ENCODE results near the gene KRTAP5-1.

Gene KRTAP5-1

GRCh38 chr11:1566381-1567051 is 18.6 kb downstream of the KRTAP5-1 start:
- H3K27me3 ChIP-seq: peaks cover 38 to 77% (median 66%) of the 10 kb centered on the region in 11 experiments
- H3K4me2 ChIP-seq: no peak overlapping the region
- peaks cover 0 to 28% (median 0%) of the 10 kb centered on the region in 11 experiments; a peak in 3 of 22 replicates for H3K36me3 ChIP-seq
- H4K20me1 ChIP-seq: peaks cover 48 to 100% (median 92%) of the 10 kb centered on the region in 11 experiments
- peaks cover 13 to 49% (median 30%) of the 10 kb centered on the region in 10 experiments; a peak in 19 of 20 replicates for H3K4me1 ChIP-seq
- TF ChIP-seq Cebpa-rat (IDR thresholded peaks at IDR 0.05): no peak
- no peak overlapping the region for H3K4me3 ChIP-seq
- H3K27ac ChIP-seq: no peak overlapping the region
- no peaks in the 10 kb centered on the region for H3K9me3 ChIP-seq (replicated peaks in 1 of 11)
- H3K9ac ChIP-seq: no peak overlapping the region

GRCh38 chr11:1565904-1566247 is 19.2 kb downstream of the KRTAP5-1 start:
- no peak for TF ChIP-seq Cebpa-rat (IDR thresholded peaks at IDR 0.05)
- Histone ChIP-seq H3K27me3 (peaks cover 32 to 71% (median 59%) of the 10 kb centered on the region in 11 experiments), H3K36me3 (peaks cover 0 to 30% (median 0%) of the 10 kb centered on the region in 11 experiments; a peak in 3 of 22 replicates), H3K4me1 (peaks cover 6 to 43% (median 24%) of the 10 kb centered on the region in 10 experiments; a peak in 18 of 20 replicates), H3K9ac (no peak overlapping the region), H4K20me1 (peaks cover 48 to 100% (median 94%) of the 10 kb centered on the region in 11 experiments), H3K4me2 (no peak overlapping the region), H3K9me3 (replicated peaks in 1 of 11) (no peaks in the 10 kb centered on the region), H3K4me3 (no peak overlapping the region), H3K27ac (no peak overlapping the region)

- peaks cover under 1 to 37% (median 19%) of the 10 kb centered on the region in 10 experiments; a peak in 12 of 20 replicates for H3K4me1 ChIP-seq
- TF ChIP-seq Cebpa-rat (IDR thresholded peaks at IDR 0.05): no peak
These were observed 19.7 kb downstream of the KRTAP5-1 start for GRCh38 chr11:1565173-1565903.

GRCh38 chr11:1564535-1565172 is 20.4 kb downstream of the KRTAP5-1 start:
- Histone ChIP-seq H3K4me2 (peak overlapping the region in 5 of 11 experiments; percentile 4 to 43 (median 38); a peak in 7 of 22 replicates), H3K9me3 (replicated peaks in 1 of 11) (no peaks in the 10 kb centered on the region), H3K27ac (no peak overlapping the region), H3K4me1 (peaks cover 0 to 31% (median 15%) of the 10 kb centered on the region in 10 experiments; a peak in 10 of 20 replicates), H3K27me3 (peaks cover 20 to 60% (median 47%) of the 10 kb centered on the region in 11 experiments; a peak in 21 of 22 replicates), H3K36me3 (peaks cover 0 to 39% (median 0%) of the 10 kb centered on the region in 11 experiments; a peak in 3 of 22 replicates), H4K20me1 (peaks cover 38 to 100% (median 94%) of the 10 kb centered on the region in 11 experiments), H3K4me3 (no peak overlapping the region), H3K9ac (0 out of 22 replicates have a peak overlapping the region, but pooled peaks of 1 of the 11 experiments have one; percentile 11)
- TF ChIP-seq Cebpa-rat (IDR thresholded peaks at IDR 0.05): no peak

More at GRCh38 chr11:1565173-1565903, 19.7 kb downstream of the KRTAP5-1 start:
- Histone ChIP-seq H3K4me3 (no peak overlapping the region), H3K9ac (0 out of 22 replicates have a peak overlapping the region, but pooled peaks of 1 of the 11 experiments have one; percentile 11), H3K36me3 (peaks cover 0 to 35% (median 0%) of the 10 kb centered on the region in 11 experiments; a peak in 3 of 22 replicates), H3K27ac (no peak overlapping the region), H4K20me1 (peaks cover 44 to 100% (median 94%) of the 10 kb centered on the region in 11 experiments), H3K27me3 (peaks cover 26 to 66% (median 54%) of the 10 kb centered on the region in 11 experiments; a peak in 21 of 22 replicates), H3K9me3 (replicated peaks in 1 of 11) (no peaks in the 10 kb centered on the region), H3K4me2 (peak overlapping the region in 2 of 11 experiments; percentile 4 to 38; a peak in 3 of 22 replicates)

- Histone ChIP-seq H3K27me3 (peaks cover 13 to 60% (median 40%) of the 10 kb centered on the region in 11 experiments; a peak in 21 of 22 replicates), H4K20me1 (peaks cover 36 to 100% (median 94%) of the 10 kb centered on the region in 11 experiments), H3K9me3 (replicated peaks in 1 of 11) (no peaks in the 10 kb centered on the region), H3K27ac (no peak overlapping the region), H3K4me3 (no peak overlapping the region), H3K36me3 (peaks cover 0 to 44% (median 0%) of the 10 kb centered on the region in 11 experiments; a peak in 3 of 22 replicates), H3K4me2 (peak overlapping the region in 6 of 11 experiments; percentile 3 to 43 (median 5); a peak in 3 of 22 replicates), H3K9ac (0 out of 22 replicates have a peak overlapping the region, but pooled peaks of 1 of the 11 experiments have one; percentile 11), H3K4me1 (peaks cover 0 to 23% (median 12%) of the 10 kb centered on the region in 10 experiments; a peak in 10 of 20 replicates)
- TF ChIP-seq Cebpa-rat (IDR thresholded peaks at IDR 0.05): no peak
These were observed 21.2 kb downstream of the KRTAP5-1 start for GRCh38 chr11:1563697-1564534.

- Histone ChIP-seq H3K27me3 (peaks cover 13 to 58% (median 36%) of the 10 kb centered on the region in 11 experiments; a peak in 21 of 22 replicates), H3K4me1 (peaks cover 0 to 17% (median 10%) of the 10 kb centered on the region in 10 experiments; a peak in 10 of 20 replicates), H3K27ac (no peak overlapping the region), H3K4me2 (peak overlapping the region in 2 of 11 experiments; percentile 25 to 34; a peak in 2 of 22 replicates), H3K9me3 (replicated peaks in 1 of 11) (no peaks in the 10 kb centered on the region), H4K20me1 (peaks cover 36 to 100% (median 90%) of the 10 kb centered on the region in 11 experiments), H3K36me3 (peaks cover 0 to 49% (median 0%) of the 10 kb centered on the region in 11 experiments; a peak in 3 of 22 replicates), H3K9ac (no peak overlapping the region), H3K4me3 (no peak overlapping the region)
- no peak for TF ChIP-seq Cebpa-rat (IDR thresholded peaks at IDR 0.05)
These were observed 21.9 kb downstream of the KRTAP5-1 start for GRCh38 chr11:1563149-1563638.

GRCh38 chr11:1562469-1563148 is 22.5 kb downstream of the KRTAP5-1 start:
- Histone ChIP-seq H3K27me3 (peaks cover 13 to 56% (median 36%) of the 10 kb centered on the region in 11 experiments; a peak in 21 of 22 replicates), H3K4me3 (no peak overlapping the region), H3K4me1 (peaks cover 0 to 17% (median 9%) of the 10 kb centered on the region in 10 experiments; a peak in 9 of 20 replicates), H3K27ac (no peak overlapping the region), H3K9ac (no peak overlapping the region), H3K36me3 (peaks cover 0 to 52% (median 0%) of the 10 kb centered on the region in 11 experiments; a peak in 5 of 22 replicates), H3K9me3 (replicated peaks in 1 of 11) (no peaks in the 10 kb centered on the region), H4K20me1 (peaks cover 31 to 95% (median 84%) of the 10 kb centered on the region in 11 experiments; a peak in 21 of 22 replicates), H3K4me2 (no peak overlapping the region)
- TF ChIP-seq Cebpa-rat (IDR thresholded peaks at IDR 0.05): no peak
